Activated CD8-positive, alpha-beta T cell treated with anti-CD3 and anti-CD28 coated beads for 36 hours (primary cell): ENCODE results near the gene PICALM. TPM values are rescaled to one million over a fixed set of nuclear protein-coding genes. Genes with fewer than 3 reads are reported as not detected.
A peak's percentile ranks its signal among the peaks of the same experiment; 100 is the strongest.

ENCODE experiments used
- ATAC-seq: fragments of 200-7000 bp; cut with Tn5 transposase; one replicate; pipeline ENCODE4 v1.10.0; 2021; ENCODE audit warnings: mild to moderate bottlenecking, moderate library complexity
- CTCF ChIA-PET: fragments of 350-600 bp; sonication (Branson Sonifier 250); formaldehyde crosslinking; loops from one replicate; lab custom pipeline; 2021; ENCODE audit warnings: antibody characterized with exemption; lab: Charles Lee
- POLR2A ChIA-PET: fragments of 350-600 bp; sonication (Branson Sonifier 250); formaldehyde crosslinking; loops from one replicate; lab custom pipeline; 2021; ENCODE audit warnings: antibody characterized with exemption; lab: Charles Lee
- DNase-seq: peaks from one replicate; pipeline ENCODE4 v3.0.0-alpha.2; 2020
- H3K27ac Mint-ChIP-seq: one replicate; pipeline ENCODE4 v1.8.0; 2021; ENCODE audit warnings: mild to moderate bottlenecking, mixed read lengths
- H3K27me3 Mint-ChIP-seq: one replicate; pipeline ENCODE4 v1.8.0; 2021; ENCODE audit warnings: mixed read lengths
- H3K36me3 Mint-ChIP-seq: one replicate; pipeline ENCODE4 v1.8.0; 2021; ENCODE audit warnings: low read depth, mixed read lengths
- H3K4me1 Mint-ChIP-seq: one replicate; pipeline ENCODE4 v1.8.0; 2021; ENCODE audit warnings: low read depth, mixed read lengths
- H3K4me3 Mint-ChIP-seq: one replicate; pipeline ENCODE4 v1.8.0; 2021; ENCODE audit warnings: mild to moderate bottlenecking, moderate library complexity, mixed read lengths
- H3K9me3 Mint-ChIP-seq: one replicate; pipeline ENCODE4 v1.8.0; 2021; ENCODE audit warnings: mixed read lengths
- intact Hi-C: fragments of 100-400 bp; cut with micrococcal nuclease; formaldehyde crosslinking; loops from one replicate; pipeline ENCODE4 v1.10.0; 2022
- total RNA-seq, 2 experiments: library from RNA; stranded (reverse); gene quantifications; one replicate each; pipeline ENCODE4 v1.2.3, GENCODE V29; 2021
- TF ChIP-seq, protein P1 (sequence below): fragments of 200-600 bp; IDR thresholded peaks from one replicate; pipeline ENCODE4 v1.8.0; 2022; ENCODE audit warnings: antibody characterized with exemption, mild to moderate bottlenecking

The PICALM gene
- total RNA-seq, 2 experiments from 2014 or later: 57.5 to 61.2 TPM

DNA sequence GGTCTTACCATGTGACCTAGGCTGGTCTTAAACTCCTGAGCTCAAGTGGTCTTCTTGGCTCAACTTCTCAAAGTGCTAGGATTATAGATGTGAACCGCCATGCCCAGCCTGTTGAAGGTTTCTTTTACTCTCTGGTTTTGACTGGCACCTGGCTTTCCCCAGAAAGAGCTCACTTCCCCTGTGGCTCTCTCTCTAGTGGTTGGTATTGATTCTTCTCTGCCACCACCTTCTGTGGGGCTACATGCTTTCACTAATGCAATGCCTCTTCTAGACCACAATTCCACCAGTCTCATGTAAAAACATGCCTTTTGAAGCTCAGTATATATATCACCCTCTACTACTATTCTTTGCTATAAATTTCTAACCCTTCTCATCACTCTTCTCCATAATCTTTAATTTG lies 146.5 kb downstream of the PICALM start:
- DNase-seq (peak; percentile 15), ATAC-seq (peak; percentile 65)
- intact Hi-C loops: no loop called here
- Mint-ChIP-seq H3K27ac (no peak overlapping the region), H3K4me1 (peaks cover 8% of the 10 kb centered on the region), H3K9me3 (peaks cover 4% of the 10 kb centered on the region), H3K36me3 (no peaks in the 10 kb centered on the region), H3K4me3 (no peak overlapping the region), H3K27me3 (peaks cover 14% of the 10 kb centered on the region)
- TF ChIP-seq, protein P1, sequence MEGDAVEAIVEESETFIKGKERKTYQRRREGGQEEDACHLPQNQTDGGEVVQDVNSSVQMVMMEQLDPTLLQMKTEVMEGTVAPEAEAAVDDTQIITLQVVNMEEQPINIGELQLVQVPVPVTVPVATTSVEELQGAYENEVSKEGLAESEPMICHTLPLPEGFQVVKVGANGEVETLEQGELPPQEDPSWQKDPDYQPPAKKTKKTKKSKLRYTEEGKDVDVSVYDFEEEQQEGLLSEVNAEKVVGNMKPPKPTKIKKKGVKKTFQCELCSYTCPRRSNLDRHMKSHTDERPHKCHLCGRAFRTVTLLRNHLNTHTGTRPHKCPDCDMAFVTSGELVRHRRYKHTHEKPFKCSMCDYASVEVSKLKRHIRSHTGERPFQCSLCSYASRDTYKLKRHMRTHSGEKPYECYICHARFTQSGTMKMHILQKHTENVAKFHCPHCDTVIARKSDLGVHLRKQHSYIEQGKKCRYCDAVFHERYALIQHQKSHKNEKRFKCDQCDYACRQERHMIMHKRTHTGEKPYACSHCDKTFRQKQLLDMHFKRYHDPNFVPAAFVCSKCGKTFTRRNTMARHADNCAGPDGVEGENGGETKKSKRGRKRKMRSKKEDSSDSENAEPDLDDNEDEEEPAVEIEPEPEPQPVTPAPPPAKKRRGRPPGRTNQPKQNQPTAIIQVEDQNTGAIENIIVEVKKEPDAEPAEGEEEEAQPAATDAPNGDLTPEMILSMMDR: no peak
- POLR2A ChIA-PET: interaction anchor here (0.6 kb wide), 1 partner anchor 40 kb away, joined by 3 read pairs; no protein-coding TSS in a partner anchor
- CTCF ChIA-PET: no interaction called here

DNA sequence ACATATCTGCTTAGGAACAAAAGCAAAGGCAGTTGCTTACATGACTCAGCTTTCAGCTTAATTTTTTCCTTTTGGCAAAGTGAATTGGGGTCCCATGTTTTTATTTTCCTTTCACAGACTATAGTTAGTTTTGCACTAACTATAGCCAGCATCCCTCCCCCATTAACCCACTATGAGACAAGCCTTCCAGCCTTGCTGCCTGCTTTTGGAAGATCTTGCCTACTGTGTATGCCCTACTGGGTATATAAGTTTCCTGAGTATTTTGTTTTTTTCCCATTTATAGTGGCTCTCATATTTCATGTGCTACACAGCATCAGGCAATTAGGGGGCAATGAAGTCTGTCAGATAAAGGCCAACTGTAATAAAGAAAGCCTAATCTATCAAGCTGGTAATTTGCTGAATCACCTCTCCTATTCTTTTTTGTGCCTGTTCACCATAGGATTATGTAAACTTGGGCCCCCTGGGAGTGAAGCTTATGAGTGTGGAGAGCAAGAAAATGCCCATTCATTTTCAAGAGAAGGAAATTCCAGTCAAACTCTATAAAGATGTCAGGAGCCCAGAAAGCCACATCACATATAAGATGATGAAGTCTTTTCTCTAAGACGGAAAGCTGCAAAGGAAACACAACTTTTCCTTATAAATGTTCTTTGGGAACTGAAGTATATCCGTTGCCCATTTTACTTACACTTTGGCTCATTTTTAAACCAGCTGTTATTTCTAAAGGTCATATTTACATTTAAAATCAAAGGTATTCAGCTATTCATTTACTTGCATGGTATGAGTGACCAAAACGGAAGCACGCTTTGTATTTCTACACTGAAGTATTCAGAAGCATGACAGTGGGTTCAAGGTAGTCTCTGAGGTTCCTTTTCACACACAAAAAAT lies 149.7 kb downstream of the PICALM start:
- H3K4me3 Mint-ChIP-seq: no peak overlapping the region
- H3K27ac Mint-ChIP-seq: no peak overlapping the region
- TF ChIP-seq, protein P1: no peak
- H3K4me1 Mint-ChIP-seq: peaks cover 8% of the 10 kb centered on the region
- H3K27me3 Mint-ChIP-seq: peaks cover 8% of the 10 kb centered on the region
- ChIA-PET POLR2A (no interaction called here), CTCF (interaction anchor here (2.4 kb wide), 1 partner anchor 64 kb away, joined by 8 read pairs; the partner anchor contains the start of gene CCDC83)
- H3K36me3 Mint-ChIP-seq: no peaks in the 10 kb centered on the region
- ATAC-seq: no peak
- intact Hi-C loops: no loop called here
- peaks cover 4% of the 10 kb centered on the region for H3K9me3 Mint-ChIP-seq
- no peak for DNase-seq

DNA sequence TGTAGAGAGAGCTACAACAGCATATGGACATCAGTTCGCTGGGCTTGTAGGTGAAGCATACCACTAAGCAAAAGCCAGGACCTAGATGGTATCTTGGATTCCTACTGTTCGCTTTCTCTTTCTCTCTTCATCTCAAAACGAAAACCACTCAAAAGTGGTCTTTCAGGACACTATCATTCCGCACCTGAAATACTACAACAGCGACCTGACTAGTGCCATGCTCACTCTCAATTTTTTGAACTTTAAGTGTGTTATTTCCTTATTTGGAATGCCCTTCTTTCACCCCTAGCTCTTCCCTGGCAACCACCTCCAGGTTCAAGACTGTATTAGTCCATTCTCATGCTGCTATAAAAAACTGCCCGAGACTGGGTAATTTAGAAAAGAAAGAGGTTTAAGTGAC lies 154.5 kb downstream of the PICALM start:
- peaks cover 4% of the 10 kb centered on the region for H3K27me3 Mint-ChIP-seq
- no peaks in the 10 kb centered on the region for H3K4me1 Mint-ChIP-seq
- no peak overlapping the region for H3K27ac Mint-ChIP-seq
- no peaks in the 10 kb centered on the region for H3K36me3 Mint-ChIP-seq
- no peak overlapping the region for H3K4me3 Mint-ChIP-seq
- no peak for DNase-seq
- ChIA-PET CTCF (no interaction called here), POLR2A (no interaction called here)
- TF ChIP-seq, protein P1: no peak
- no peak for ATAC-seq
- H3K9me3 Mint-ChIP-seq: no peaks in the 10 kb centered on the region
- intact Hi-C loops: no loop called here

DNA sequence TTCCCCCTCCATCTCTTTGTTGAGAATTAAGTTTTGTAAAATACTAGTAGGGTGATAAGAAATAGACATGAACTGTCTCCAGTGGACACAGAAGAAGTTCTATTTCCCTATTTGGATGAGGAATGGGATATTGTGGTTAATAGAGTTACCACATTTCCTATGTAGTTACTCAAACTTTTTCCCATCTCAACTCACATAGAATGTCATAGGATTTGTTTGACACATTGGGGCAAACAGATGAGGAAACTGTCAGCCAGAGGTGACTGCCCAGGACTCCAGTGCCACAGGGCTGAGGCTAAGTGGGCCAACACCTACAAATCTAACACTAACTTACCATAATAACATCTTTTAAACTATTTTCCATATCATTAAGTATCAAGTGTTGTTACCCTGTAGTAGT lies 155.4 kb downstream of the PICALM start:
- no peaks in the 10 kb centered on the region for H3K36me3 Mint-ChIP-seq
- DNase-seq (no peak), ATAC-seq (no peak)
- ChIA-PET POLR2A (no interaction called here), CTCF (no interaction called here)
- TF ChIP-seq, protein P1: no peak
- no peaks in the 10 kb centered on the region for H3K9me3 Mint-ChIP-seq
- H3K27me3 Mint-ChIP-seq: peaks cover 4% of the 10 kb centered on the region
- no peak overlapping the region for H3K27ac Mint-ChIP-seq
- intact Hi-C loops: no loop called here
- H3K4me3 Mint-ChIP-seq: no peak overlapping the region
- no peaks in the 10 kb centered on the region for H3K4me1 Mint-ChIP-seq

DNA sequence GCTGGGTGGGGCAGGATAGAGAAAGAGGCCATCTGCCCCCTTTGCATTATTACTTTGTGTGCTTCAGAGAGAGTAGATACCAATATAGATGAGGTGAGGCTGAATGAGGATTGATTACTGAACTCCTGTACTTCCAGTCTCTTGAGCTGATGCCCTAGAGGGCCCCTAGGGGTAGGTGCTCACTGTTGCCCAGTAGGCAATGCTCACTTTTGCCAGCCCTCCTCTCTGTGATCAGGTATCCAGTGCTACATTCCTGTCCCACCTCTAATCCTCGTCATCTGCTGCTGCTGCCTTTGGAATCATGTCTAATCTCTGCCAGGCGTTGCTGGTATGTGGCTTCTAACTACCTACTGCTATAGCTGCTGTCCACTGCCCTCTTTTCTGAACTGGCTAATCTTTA lies 156.5 kb downstream of the PICALM start:
- ChIA-PET CTCF (no interaction called here), POLR2A (no interaction called here)
- Mint-ChIP-seq H3K27me3 (peaks cover 4% of the 10 kb centered on the region), H3K36me3 (no peaks in the 10 kb centered on the region), H3K4me1 (no peaks in the 10 kb centered on the region), H3K9me3 (no peaks in the 10 kb centered on the region), H3K4me3 (no peak overlapping the region), H3K27ac (no peak overlapping the region)
- intact Hi-C loops: no loop called here
- no peak for ATAC-seq
- TF ChIP-seq, protein P1: no peak
- DNase-seq: no peak
